H9 (cell line): ENCODE results near the gene SPTBN2. TPM values are rescaled to one million over a fixed set of nuclear protein-coding genes. Genes with fewer than 3 reads are reported as not detected.

Experiments used
- DNase-seq: peaks from one replicate; pipeline ENCODE4 v3.0.0-alpha.2; 2017
- H2AFZ ChIP-seq: one replicate; pipeline ENCODE4 v1.6.1; 2013; ENCODE audit warnings: mild to moderate bottlenecking, low read length, control low read depth, moderate library complexity
- H2AK5ac ChIP-seq: 2 replicates; pipeline ENCODE4 v1.6.1; 2013; ENCODE audit warnings: low read length, control low read depth, mixed read lengths; ENCODE audit not compliant: insufficient read length
- H2BK120ac ChIP-seq: one replicate; pipeline ENCODE4 v1.6.1; 2013; ENCODE audit warnings: low read depth, mild to moderate bottlenecking, low read length, control low read depth, inconsistent platforms; ENCODE audit not compliant: poor library complexity, severe bottlenecking
- H2BK12ac ChIP-seq: 2 replicates; pipeline ENCODE4 v1.6.1; 2013; ENCODE audit warnings: low read length, control low read depth, mixed read lengths, low read depth; ENCODE audit not compliant: insufficient read length
- H2BK15ac ChIP-seq: 2 replicates; pipeline ENCODE4 v1.6.1; 2013; ENCODE audit warnings: low read depth, low read length, control low read depth
- H2BK20ac ChIP-seq: one replicate; pipeline ENCODE4 v1.6.1; 2013; ENCODE audit warnings: low read depth, mild to moderate bottlenecking, low read length, control low read depth, inconsistent platforms; ENCODE audit not compliant: poor library complexity, severe bottlenecking
- H2BK5ac ChIP-seq: 2 replicates; pipeline ENCODE4 v1.6.1; 2013; ENCODE audit warnings: low read length, control low read depth, mixed read lengths; ENCODE audit not compliant: insufficient read length
- H3K14ac ChIP-seq: 2 replicates; pipeline ENCODE4 v1.6.1; 2013; ENCODE audit warnings: low read length, control low read depth; ENCODE audit not compliant: insufficient read depth
- H3K18ac ChIP-seq: 2 replicates; pipeline ENCODE4 v1.6.1; 2013; ENCODE audit warnings: low read depth, mild to moderate bottlenecking, mixed read lengths, low read length, control low read depth; ENCODE audit not compliant: insufficient read length
- H3K23ac ChIP-seq: 2 replicates; pipeline ENCODE4 v1.6.1; 2013; ENCODE audit warnings: low read length, control low read depth, mixed read lengths, low read depth; ENCODE audit not compliant: insufficient read length
- H3K23me2 ChIP-seq: 2 replicates; pipeline ENCODE4 v1.6.1; 2013; ENCODE audit warnings: low read depth, mild to moderate bottlenecking, mixed read lengths, low read length, control low read depth; ENCODE audit not compliant: insufficient read length, poor library complexity, severe bottlenecking
- H3K27ac ChIP-seq: 2 replicates; pipeline ENCODE4 v1.5.1; 2013; ENCODE audit warnings: low read length, control low read depth, mixed read lengths, low read depth; ENCODE audit not compliant: insufficient read length
- H3K27me3 ChIP-seq: 2 replicates; pipeline ENCODE4 v1.6.1; 2013; ENCODE audit warnings: low read length, control low read depth, inconsistent platforms; ENCODE audit not compliant: insufficient read depth
- H3K4ac ChIP-seq: 2 replicates; pipeline ENCODE4 v1.6.1; 2013; ENCODE audit warnings: low read depth, mild to moderate bottlenecking, control low read depth, inconsistent platforms, low read length, moderate library complexity
- H3K4me1 ChIP-seq: 2 replicates; pipeline ENCODE4 v1.6.1; 2013; ENCODE audit warnings: low read length, control low read depth, inconsistent platforms; ENCODE audit not compliant: insufficient read depth
- H3K4me2 ChIP-seq: 2 replicates; pipeline ENCODE4 v1.6.1; 2013; ENCODE audit warnings: low read length, control low read depth, mixed read lengths; ENCODE audit not compliant: insufficient read length, insufficient read depth
- H3K56ac ChIP-seq: 2 replicates; pipeline ENCODE4 v1.6.1; 2013; ENCODE audit warnings: low read depth, mild to moderate bottlenecking, mixed read lengths, low read length, control low read depth; ENCODE audit not compliant: insufficient read length
- H3K79me1 ChIP-seq: 2 replicates; pipeline ENCODE4 v1.6.1; 2013; ENCODE audit warnings: low read depth, mild to moderate bottlenecking, moderate library complexity, low read length, control low read depth, inconsistent platforms; ENCODE audit not compliant: insufficient read depth, poor library complexity, severe bottlenecking
- H3K79me2 ChIP-seq: 2 replicates; pipeline ENCODE4 v1.6.1; 2013; ENCODE audit warnings: low read length, control low read depth, inconsistent platforms; ENCODE audit not compliant: insufficient read depth
- H3K9ac ChIP-seq: 2 replicates; pipeline ENCODE4 v1.6.1; 2013; ENCODE audit warnings: low read length, control low read depth, mixed read lengths; ENCODE audit not compliant: insufficient read length; ENCODE audit errors: extremely low read depth
- H3K9me3 ChIP-seq: one replicate; pipeline ENCODE4 v1.6.1; 2013; ENCODE audit warnings: low read depth, low read length, inconsistent platforms; ENCODE audit not compliant: control insufficient read depth
- H3T11ph ChIP-seq: one replicate; pipeline ENCODE4 v1.6.1; 2013; ENCODE audit warnings: mild to moderate bottlenecking, low read length, control low read depth, inconsistent platforms
- H4K20me1 ChIP-seq: one replicate; pipeline ENCODE4 v1.6.1; 2013; ENCODE audit not compliant: control insufficient read depth, insufficient read length, insufficient read depth
- H4K5ac ChIP-seq: 2 replicates; pipeline ENCODE4 v1.6.1; 2013; ENCODE audit warnings: low read depth, mild to moderate bottlenecking, mixed read lengths, low read length, control low read depth; ENCODE audit not compliant: insufficient read length
- H4K8ac ChIP-seq: replicated peaks from 2 replicates; pipeline ENCODE4 v1.6.1; 2013; ENCODE audit warnings: low read length, control low read depth, mixed read lengths, low read depth; ENCODE audit not compliant: insufficient read length
- H4K91ac ChIP-seq: 2 replicates; pipeline ENCODE4 v1.6.1; 2013; ENCODE audit warnings: low read depth, mild to moderate bottlenecking, moderate library complexity, mixed read lengths, low read length, control low read depth; ENCODE audit not compliant: insufficient read length
- H3K27ac Mint-ChIP-seq, 3 experiments: 2 replicates in 2 of 3; 3 replicates in 1 of 3; pipeline ENCODE4 v1.8.0; 2020 to 2021; ENCODE audit warnings: mixed read lengths in 3 of 3, mild to moderate bottlenecking in 1 of 3, moderate library complexity in 1 of 3
- H3K27me3 Mint-ChIP-seq: 2 replicates; pipeline ENCODE4 v1.8.0; 2021; ENCODE audit warnings: low read depth, mild to moderate bottlenecking, moderate library complexity, mixed read lengths
- H3K36me3 Mint-ChIP-seq, 3 experiments: 2 replicates in 2 of 3; 3 replicates in 1 of 3; pipeline ENCODE4 v1.8.0; 2020 to 2021; ENCODE audit warnings: low read depth in 3 of 3, mixed read lengths in 3 of 3; ENCODE audit not compliant: insufficient read depth in 1 of 3
- H3K4me1 Mint-ChIP-seq, 2 experiments: 2 replicates each; pipeline ENCODE4 v1.8.0; 2020; ENCODE audit warnings: mixed read lengths in 2 of 2
- H3K4me3 Mint-ChIP-seq, 2 experiments: 2 replicates in 1 of 2; 3 replicates in 1 of 2; pipeline ENCODE4 v1.8.0; 2020 to 2021; ENCODE audit warnings: mild to moderate bottlenecking in 2 of 2, mixed read lengths in 2 of 2, moderate library complexity in 1 of 2
- H3K9me3 Mint-ChIP-seq, 2 experiments: 2 replicates in 1 of 2; 3 replicates in 1 of 2; pipeline ENCODE4 v1.8.0; 2020; ENCODE audit warnings: mild to moderate bottlenecking in 2 of 2, mixed read lengths in 2 of 2, moderate library complexity in 1 of 2
- CTCF ChIP-seq: fragments of 200-600 bp; sonication (generic); conservative IDR thresholded peaks from 3 replicates; pipeline ENCODE4 v1.8.0; 2021; ENCODE audit warnings: antibody characterized with exemption, mild to moderate bottlenecking
- WGBS: extraction: QIAGEN DNeasy Blood & Tissue Kit; methylation state at CpG from one replicate; pipeline ENCODE4 v1.1.7; 2013; ENCODE audit warnings: missing lambda C conversion rate, low lambda C conversion rate, mixed read lengths; ENCODE audit not compliant: insufficient read length; ENCODE audit errors: extremely low coverage; 5-methylcytosine and 5-hydroxymethylcytosine counted together
- total RNA-seq: library from RNA; stranded (reverse); gene quantifications from 2 replicates; pipeline ENCODE4 v1.2.1, GENCODE V29; 2021

SPTBN2 gene
- total RNA-seq, 1 experiment from 2014 or later = 80.4 TPM

DNA sequence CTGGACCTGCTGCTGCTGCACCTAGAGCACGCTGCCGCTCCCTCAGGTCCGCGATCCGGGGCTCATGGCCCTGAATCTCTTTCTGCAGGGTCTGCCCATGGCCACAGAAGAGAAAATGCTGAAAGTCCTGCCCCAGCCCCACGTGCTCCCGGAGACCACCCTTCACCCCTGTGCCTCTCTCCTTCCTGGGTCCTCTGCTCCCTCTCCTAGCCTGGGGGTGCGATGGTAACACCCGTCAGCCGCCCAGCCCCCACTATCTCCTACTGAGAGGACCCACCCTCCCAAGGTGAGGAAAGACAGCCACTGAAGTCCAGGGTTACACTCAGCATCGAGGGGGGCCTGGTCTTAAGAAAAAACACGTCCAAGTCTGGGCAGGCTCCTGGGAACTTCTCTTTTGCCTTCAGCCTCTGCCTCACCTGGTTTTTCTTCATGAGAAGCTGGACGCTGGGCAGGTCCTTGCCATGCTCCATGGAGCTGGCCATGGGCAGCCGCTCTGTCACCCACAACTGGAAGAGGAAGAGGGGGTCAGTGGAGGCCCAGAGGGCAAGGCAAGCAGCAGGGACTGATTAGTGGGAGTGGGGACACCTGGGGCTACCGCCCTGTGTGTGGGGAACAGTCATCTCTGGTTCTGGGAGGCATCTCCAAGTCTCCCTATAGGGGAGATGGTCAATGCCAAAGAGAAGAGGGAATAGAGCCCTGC lies 35.5 kb downstream of the SPTBN2 start:
- no peak for TF ChIP-seq CTCF
- no peak overlapping the region for H2BK5ac ChIP-seq
- Mint-ChIP-seq H3K4me3 (no peak overlapping the region; a peak in 1 of 5 replicates), H3K27me3 (no peaks in the 10 kb centered on the region), H3K9me3 (no peaks in the 10 kb centered on the region; a peak in 1 of 5 replicates), H3K36me3 (peaks cover 14 to 92% (median 91%) of the 10 kb centered on the region in 3 experiments), H3K27ac (no peak overlapping the region), H3K4me1 (peaks cover 5 to 8% of the 10 kb centered on the region in 2 experiments; a peak in 1 of 4 replicates)
- no peak overlapping the region for H3K23ac ChIP-seq
- no peak overlapping the region for H3K14ac ChIP-seq
- H4K8ac ChIP-seq = no peak overlapping the region
- H3K4me1 ChIP-seq = no peaks in the 10 kb centered on the region
- no peak overlapping the region for H2BK20ac ChIP-seq
- H2AFZ ChIP-seq = no peak overlapping the region
- no peak overlapping the region for H2BK12ac ChIP-seq
- no peak overlapping the region for H3K4me2 ChIP-seq
- H4K5ac ChIP-seq = no peak overlapping the region
- H3K18ac ChIP-seq = no peak overlapping the region
- no peak overlapping the region for H3T11ph ChIP-seq
- DNase-seq = no peak
- H2AK5ac ChIP-seq = no peak overlapping the region
- no peak overlapping the region for H2BK120ac ChIP-seq
- H3K27ac ChIP-seq = no peak overlapping the region
- no peak overlapping the region for H3K56ac ChIP-seq
- no peak overlapping the region for H2BK15ac ChIP-seq
- H4K91ac ChIP-seq = no peak overlapping the region
- H3K27me3 ChIP-seq = no peaks in the 10 kb centered on the region
- H3K79me2 ChIP-seq = no peaks in the 10 kb centered on the region
- no CpG with 5 or more reads among the region's 15 CpGs for WGBS
- no peaks in the 10 kb centered on the region for H3K9me3 ChIP-seq
- H3K9ac ChIP-seq = no peak overlapping the region
- no peak overlapping the region for H3K4ac ChIP-seq
- no peaks in the 10 kb centered on the region for H3K79me1 ChIP-seq
- no peaks in the 10 kb centered on the region for H3K23me2 ChIP-seq
- H4K20me1 ChIP-seq = no peaks in the 10 kb centered on the region
